Omental fat pad (tissue), 4 donors: Measurements from ENCODE around the gene PRCP. TPM values are rescaled to one million over a fixed set of nuclear protein-coding genes. Genes with fewer than 3 reads are reported as not detected.

Experiments
- ATAC-seq: fragments of 150-250 bp; one replicate; pipeline ENCODE4 v1.9.1; 2016; ENCODE audit warnings: mild to moderate bottlenecking, moderate library complexity; ENCODE audit not compliant: low FRiP score
- DNase-seq: peaks from one replicate; pipeline ENCODE4 v3.0.0-alpha.2; 2019; ENCODE audit warnings: low spot score
- CTCF ChIP-seq, 3 donors: fragments of 450-650 bp; IDR thresholded peaks; one replicate each; pipeline ENCODE4 v1.5.1; 2016 to 2017; ENCODE audit warnings: antibody characterized with exemption in 3 of 3, mild to moderate bottlenecking in 3 of 3, moderate library complexity in 2 of 3
- total RNA-seq, 4 donors: library from RNA; depleted of rRNA; stranded (reverse); fragments of >200 nt; gene quantifications; one replicate each; pipeline ENCODE4 v1.1.0, GENCODE V29; 2016

The PRCP gene
- total RNA-seq, 4 donors from 2014 or later, result 59.6 to 82.4 (median 68.8) TPM

GRCh38 chr11:82830746-82831145, 69.5 kb downstream of the PRCP start:
- no peak for DNase-seq
- TF ChIP-seq CTCF (IDR thresholded peaks at IDR 0.05), result no peak
- ATAC-seq, result no peak

GRCh38 chr11:82829101-82829500, 71.1 kb downstream of the PRCP start:
- DNase-seq (no peak), ATAC-seq (no peak)
- no peak for TF ChIP-seq CTCF (IDR thresholded peaks at IDR 0.05)

GRCh38 chr11:82828472-82828871, 71.8 kb downstream of the PRCP start:
- TF ChIP-seq CTCF (IDR thresholded peaks at IDR 0.05), result no peak
- DNase-seq (no peak), ATAC-seq (no peak)

GRCh38 chr11:82826526-82826925, 73.7 kb downstream of the PRCP start:
- ATAC-seq (no peak), DNase-seq (no peak)
- TF ChIP-seq CTCF (IDR thresholded peaks at IDR 0.05), result no peak

- no peak for TF ChIP-seq CTCF (IDR thresholded peaks at IDR 0.05)
- ATAC-seq, result no peak
- no peak for DNase-seq
Observed at GRCh38 chr11:82823647-82824619, 76.3 kb downstream of the PRCP start.

- DNase-seq, result no peak
- TF ChIP-seq CTCF (IDR thresholded peaks at IDR 0.05), result no peak
- ATAC-seq, result no peak
Observed at GRCh38 chr11:82818409-82819043, 81.7 kb downstream of the PRCP start.
